Type B pancreatic cell (in vitro differentiated cells): ENCODE results near the gene CSGALNACT2. TPM values are rescaled to one million over a fixed set of nuclear protein-coding genes. Genes with fewer than 3 reads are reported as not detected.

ENCODE experiments used
- DNase-seq: peaks from one replicate; pipeline ENCODE4 v3.0.0; 2021; ENCODE audit warnings: mixed read lengths; ENCODE audit not compliant: unreplicated experiment; ENCODE audit errors: extremely low spot score
- H3K27ac Mint-ChIP-seq: 2 replicates; pipeline ENCODE4 v1.8.0; 2021; ENCODE audit warnings: mild to moderate bottlenecking, mixed read lengths
- H3K27me3 Mint-ChIP-seq: 2 replicates; pipeline ENCODE4 v1.8.0; 2021; ENCODE audit warnings: mixed read lengths
- H3K36me3 Mint-ChIP-seq: 2 replicates; pipeline ENCODE4 v1.8.0; 2021; ENCODE audit warnings: mixed read lengths
- H3K4me1 Mint-ChIP-seq: one replicate; pipeline ENCODE4 v1.8.0; 2021; ENCODE audit warnings: mixed read lengths; ENCODE audit not compliant: unreplicated experiment
- H3K4me3 Mint-ChIP-seq: 2 replicates; pipeline ENCODE4 v1.8.0; 2021; ENCODE audit warnings: mild to moderate bottlenecking, mixed read lengths
- H3K9me3 Mint-ChIP-seq: 2 replicates; pipeline ENCODE4 v1.8.0; 2021; ENCODE audit warnings: mixed read lengths
- CTCF ChIP-seq: fragments of 200-600 bp; sonication (generic); conservative IDR thresholded peaks from 2 replicates; pipeline ENCODE4 v1.5.0; 2021; ENCODE audit warnings: antibody characterized with exemption, mild to moderate bottlenecking
- total RNA-seq: library from RNA; stranded (reverse); gene quantifications from 2 replicates; pipeline ENCODE4 v1.2.1, GENCODE V29; 2021; ENCODE audit warnings: low replicate concordance

CSGALNACT2 gene
- total RNA-seq, 1 donor from 2014 or later, result 11.6 TPM

- Mint-ChIP-seq H3K4me3 (no peak overlapping the region), H3K4me1 (peaks cover 6% of the 10 kb centered on the region), H3K36me3 (no peaks in the 10 kb centered on the region), H3K9me3 (no peaks in the 10 kb centered on the region), H3K27ac (no peak overlapping the region), H3K27me3 (peaks cover 12% of the 10 kb centered on the region)
- TF ChIP-seq CTCF, result no peak
- DNase-seq, result peak; percentile 25
Measured at GRCh38 chr10:43128331-43128730, 9.9 kb upstream of the CSGALNACT2 start.

DNA sequence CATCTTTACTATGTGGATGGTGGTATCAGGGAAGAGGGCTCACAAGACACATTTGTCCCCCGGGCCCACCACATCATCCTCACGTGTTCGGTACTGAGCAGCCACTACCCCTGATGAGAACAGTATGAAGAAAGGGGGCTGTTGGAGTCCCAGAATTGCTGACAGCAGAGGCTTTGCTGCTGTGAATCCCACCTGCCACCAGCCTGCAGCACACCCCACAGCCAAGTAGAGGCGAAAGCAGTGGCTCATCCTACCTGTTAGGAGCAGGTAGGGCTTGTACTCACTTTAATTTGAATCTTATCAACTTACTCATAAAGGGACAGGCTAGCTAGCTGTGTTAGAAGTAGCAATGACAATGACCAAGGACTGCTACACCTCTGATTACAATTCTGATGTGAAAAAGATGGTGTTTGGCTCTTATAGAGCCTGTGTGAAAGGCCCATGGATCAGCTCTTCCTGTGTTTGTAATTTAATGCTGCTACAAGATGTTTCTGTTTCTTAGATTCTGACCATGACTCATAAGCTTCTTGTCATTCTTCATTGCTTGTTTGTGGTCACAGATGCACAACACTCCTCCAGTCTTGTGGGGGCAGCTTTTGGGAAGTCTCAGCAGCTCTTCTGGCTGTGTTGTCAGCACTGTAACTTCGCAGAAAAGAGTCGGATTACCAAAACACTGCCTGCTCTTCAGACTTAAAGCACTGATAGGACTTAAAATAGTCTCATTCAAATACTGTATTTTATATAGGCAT is 9.1 kb upstream of the CSGALNACT2 start:
- peaks cover 6% of the 10 kb centered on the region for H3K4me1 Mint-ChIP-seq
- no peak for TF ChIP-seq CTCF
- no peaks in the 10 kb centered on the region for H3K9me3 Mint-ChIP-seq
- peaks cover 12% of the 10 kb centered on the region for H3K27me3 Mint-ChIP-seq
- no peaks in the 10 kb centered on the region for H3K36me3 Mint-ChIP-seq
- H3K4me3 Mint-ChIP-seq, result no peak overlapping the region
- no peak overlapping the region for H3K27ac Mint-ChIP-seq
- DNase-seq, result peak; percentile 11

GRCh38 chr10:43130770-43131171 is 7.5 kb upstream of the CSGALNACT2 start:
- no peak overlapping the region for H3K4me3 Mint-ChIP-seq
- H3K4me1 Mint-ChIP-seq, result peaks cover 6% of the 10 kb centered on the region
- H3K27me3 Mint-ChIP-seq, result peaks cover 12% of the 10 kb centered on the region
- DNase-seq, result peak; percentile 62
- no peaks in the 10 kb centered on the region for H3K36me3 Mint-ChIP-seq
- no peak overlapping the region for H3K27ac Mint-ChIP-seq
- no peak for TF ChIP-seq CTCF
- H3K9me3 Mint-ChIP-seq, result no peaks in the 10 kb centered on the region

GRCh38 chr10:43131256-43131655 is 7.0 kb upstream of the CSGALNACT2 start:
- peak; percentile 39 for DNase-seq
- H3K9me3 Mint-ChIP-seq, result no peaks in the 10 kb centered on the region
- H3K27me3 Mint-ChIP-seq, result peaks cover 12% of the 10 kb centered on the region
- H3K4me3 Mint-ChIP-seq, result no peak overlapping the region
- no peak overlapping the region for H3K27ac Mint-ChIP-seq
- TF ChIP-seq CTCF, result no peak
- no peaks in the 10 kb centered on the region for H3K36me3 Mint-ChIP-seq
- peaks cover 9% of the 10 kb centered on the region for H3K4me1 Mint-ChIP-seq

DNA sequence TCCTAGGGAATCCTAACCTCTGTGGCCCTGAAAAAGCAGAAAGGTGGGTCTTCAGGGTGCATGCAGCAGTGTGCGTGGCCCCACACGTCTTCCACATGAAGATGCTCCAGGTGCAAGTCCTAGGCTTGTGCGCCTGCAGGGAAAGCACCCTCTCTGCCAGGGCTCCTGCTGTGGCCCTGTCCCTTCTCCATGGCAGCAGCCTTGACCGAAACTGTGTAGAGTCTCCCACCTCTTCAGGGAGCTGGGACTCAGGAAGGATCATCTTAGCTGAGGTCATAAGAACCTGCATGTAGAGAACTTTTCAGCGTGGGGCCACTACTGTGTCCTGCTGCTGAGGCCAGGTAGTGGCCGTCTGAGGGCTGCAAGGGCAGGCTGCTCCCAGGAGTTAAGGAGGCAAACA is 6.3 kb upstream of the CSGALNACT2 start:
- Mint-ChIP-seq H3K27ac (no peak overlapping the region), H3K4me1 (peaks cover 13% of the 10 kb centered on the region), H3K9me3 (no peaks in the 10 kb centered on the region), H3K4me3 (no peak overlapping the region), H3K27me3 (peaks cover 9% of the 10 kb centered on the region), H3K36me3 (no peaks in the 10 kb centered on the region)
- no peak for TF ChIP-seq CTCF
- peak; percentile 45 for DNase-seq
